Esophagus squamous epithelium (tissue), 5 donors: ENCODE data around the gene NAGS. TPM values are rescaled to one million over a fixed set of nuclear protein-coding genes. Genes with fewer than 3 reads are reported as not detected.
"Not testable (repeated sequence)": the region's sequence is repeated elsewhere in the genome, so short reads cannot be mapped to it uniquely, and the experiment has no call there.

Experiments
- DNase-seq: peaks from one replicate; lab custom pipeline; 2025; lab: John Stamatoyannopoulos, UW
- H3K27ac ChIP-seq, 4 donors: fragments of 200-600 bp; sonication (generic); one replicate each; pipeline ENCODE4 v1.5.1; 2016 to 2019; ENCODE audit warnings: mild to moderate bottlenecking in 1 of 4
- H3K27me3 ChIP-seq, 4 donors: fragments of 200-600 bp; sonication (generic); 1 replicate in 3 of 4; 2 replicates in 1 of 4; pipeline versions ENCODE4 v1.5.1 to v1.6.0; 2017 to 2021; ENCODE audit warnings: antibody characterized with exemption in 1 of 4
- H3K36me3 ChIP-seq, 3 donors: fragments of 200-600 bp; sonication (generic); one replicate each; pipeline ENCODE4 v1.5.1; 2016 to 2019
- H3K4me1 ChIP-seq, 3 donors: fragments of 200-600 bp; sonication (generic); one replicate each; pipeline ENCODE4 v1.5.1; 2017 to 2019
- H3K4me3 ChIP-seq, 4 donors: fragments of 200-600 bp; sonication (generic); 1 replicate in 3 of 4; 2 replicates in 1 of 4; pipeline ENCODE4 v1.5.1; 2016 to 2019; ENCODE audit warnings: mild to moderate bottlenecking in 2 of 4, moderate library complexity in 1 of 4
- H3K9me3 ChIP-seq, 3 donors: fragments of 200-600 bp; sonication (generic); one replicate each; pipeline ENCODE4 v1.5.1; 2016 to 2019
- CTCF ChIP-seq, 6 experiments: fragments of 450-650 bp in 4 of 6; fragments of 200-600 bp in 2 of 6; sonication (generic) in 2 of 6; IDR thresholded peaks; one replicate each; pipeline ENCODE4 v1.5.1; 2016 to 2019; ENCODE audit warnings: antibody characterized with exemption in 6 of 6, mild to moderate bottlenecking in 4 of 6, moderate library complexity in 4 of 6
- POLR2A ChIP-seq, 4 donors: fragments of 450-650 bp; IDR thresholded peaks; one replicate each; pipeline ENCODE4 v1.6.1; 2017; ENCODE audit warnings: antibody characterized with exemption in 4 of 4, mild to moderate bottlenecking in 4 of 4, moderate library complexity in 3 of 4
- WGBS, 2 donors: methylation state at CpG; one replicate each; pipeline ENCODE4 v1.1.5; 2018; 5-methylcytosine and 5-hydroxymethylcytosine counted together
- intact Hi-C: fragments of 100-400 bp; cut with DNase I; formaldehyde crosslinking; loops from one replicate; pipeline ENCODE4 v1.15.0; 2022
- total RNA-seq, 4 donors: library from RNA; depleted of rRNA; stranded (reverse); fragments of >200 nt; gene quantifications; one replicate each; pipeline ENCODE4 v1.1.0, GENCODE V29; 2016
- donor health status: DM: yes; HTN: yes; CAD: no.

NAGS gene
- total RNA-seq, 4 donors from 2014 or later: 0.64 to 2.7 (median 2.1) TPM

GRCh38 chr17:44024853-44025252, 20.4 kb downstream of the NAGS start:
- Histone ChIP-seq H3K36me3 (peaks cover 0 to 60% (median 0%) of the 10 kb centered on the region in 3 donors), H3K27me3 (no peaks in the 10 kb centered on the region), H3K4me3 (no peak overlapping the region), H3K9me3 (no peaks in the 10 kb centered on the region), H3K4me1 (no peaks in the 10 kb centered on the region), H3K27ac (no peak overlapping the region)
- 78 to 84% methylated on average over 4 of the region's 4 CpGs for WGBS, 2 donors
- intact Hi-C loops: no loop called here
- no peak for DNase-seq
- no peak for TF ChIP-seq POLR2A (IDR thresholded peaks at IDR 0.05)
- no peak for TF ChIP-seq CTCF (IDR thresholded peaks at IDR 0.05)

GRCh38 chr17:44029736-44030135, 25.3 kb downstream of the NAGS start:
- Histone ChIP-seq H3K27ac (no peak overlapping the region), H3K4me3 (no peak overlapping the region), H3K4me1 (no peaks in the 10 kb centered on the region), H3K36me3 (peaks cover 0 to 68% (median 0%) of the 10 kb centered on the region in 3 donors), H3K27me3 (no peaks in the 10 kb centered on the region), H3K9me3 (no peaks in the 10 kb centered on the region)
- 80 to 83% methylated on average over 5 of the region's 5 CpGs for WGBS, 2 donors
- DNase-seq: no peak
- intact Hi-C loops: no loop called here
- TF ChIP-seq CTCF (IDR thresholded peaks at IDR 0.05) (no peak), POLR2A (IDR thresholded peaks at IDR 0.05) (no peak)

GRCh38 chr17:44030482-44030881, 26.1 kb downstream of the NAGS start:
- Histone ChIP-seq H3K4me3 (no peak overlapping the region), H3K27me3 (no peaks in the 10 kb centered on the region), H3K36me3 (peaks cover 0 to 61% (median 0%) of the 10 kb centered on the region in 3 donors), H3K9me3 (no peaks in the 10 kb centered on the region), H3K27ac (no peak overlapping the region), H3K4me1 (no peaks in the 10 kb centered on the region)
- TF ChIP-seq POLR2A (IDR thresholded peaks at IDR 0.05) (no peak), CTCF (IDR thresholded peaks at IDR 0.05) (no peak)
- intact Hi-C loops: no loop called here
- 82 to 90% methylated on average over 3 of the region's 3 CpGs for WGBS, 2 donors
- DNase-seq: no peak

- Histone ChIP-seq H3K27ac (no peak overlapping the region), H3K4me3 (no peak overlapping the region), H3K27me3 (no peaks in the 10 kb centered on the region), H3K36me3 (peaks cover 13 to 81% (median 28%) of the 10 kb centered on the region in 3 donors), H3K9me3 (no peaks in the 10 kb centered on the region), H3K4me1 (no peaks in the 10 kb centered on the region)
- no peak for TF ChIP-seq POLR2A (IDR thresholded peaks at IDR 0.05)
- no peak for TF ChIP-seq CTCF (IDR thresholded peaks at IDR 0.05)
- intact Hi-C loops: no loop called here
- 65 to 83% methylated on average over 3 of the region's 3 CpGs for WGBS, 2 donors
- no peak for DNase-seq
Observed at GRCh38 chr17:44033861-44034408, 29.5 kb downstream of the NAGS start.

- H3K4me1 ChIP-seq, H3K27me3 ChIP-seq, H3K4me3 ChIP-seq, H3K27ac ChIP-seq, DNase-seq, intact Hi-C loops, H3K9me3 ChIP-seq: not testable (repeated sequence)
- no CpG with 5 or more reads among the region's 3 CpGs for WGBS, 2 donors
- H3K36me3 ChIP-seq: peaks cover 13 to 76% (median 30%) of the 10 kb centered on the region in 3 donors
Observed at GRCh38 chr17:44034688-44035087, 30.3 kb downstream of the NAGS start.

GRCh38 chr17:44037471-44037870, 33.0 kb downstream of the NAGS start:
- Histone ChIP-seq H3K27ac (no peak overlapping the region), H3K4me1 (peaks cover 13 to 27% (median 16%) of the 10 kb centered on the region in 3 donors), H3K27me3 (no peaks in the 10 kb centered on the region), H3K9me3 (no peaks in the 10 kb centered on the region), H3K36me3 (peaks cover 13 to 53% (median 30%) of the 10 kb centered on the region in 3 donors), H3K4me3 (no peak overlapping the region)
- WGBS, 2 donors: 91% methylated on average over 2 of the region's 2 CpGs
- intact Hi-C loops: no loop called here
- no peak for DNase-seq
- TF ChIP-seq CTCF (IDR thresholded peaks at IDR 0.05) (no peak), POLR2A (IDR thresholded peaks at IDR 0.05) (no peak)
